Endodermal cell (in vitro differentiated cells): Measurements from ENCODE around the gene SLC30A2. TPM values are rescaled to one million over a fixed set of nuclear protein-coding genes. Genes with fewer than 3 reads are reported as not detected.

Source experiments
- DNase-seq: peaks from one replicate; pipeline ENCODE4 v3.0.0-alpha.2; 2017
- H3K27ac ChIP-seq: 2 replicates; pipeline ENCODE4 v1.5.1; 2013; ENCODE audit warnings: mild to moderate bottlenecking, low read depth, low read length, moderate library complexity
- H3K27me3 ChIP-seq: 2 replicates; pipeline ENCODE4 v1.6.1; 2013; ENCODE audit warnings: mild to moderate bottlenecking, low read length, moderate library complexity; ENCODE audit not compliant: insufficient read depth, control insufficient read depth, poor library complexity, severe bottlenecking
- H3K36me3 ChIP-seq: 2 replicates; pipeline ENCODE4 v1.7.0; 2013; ENCODE audit warnings: mild to moderate bottlenecking, low read length, moderate library complexity; ENCODE audit not compliant: control insufficient read depth, insufficient read depth
- H3K4me1 ChIP-seq: one replicate; pipeline ENCODE4 v1.7.0; 2013; ENCODE audit warnings: low read length; ENCODE audit not compliant: control insufficient read depth, insufficient read depth
- H3K4me3 ChIP-seq: 2 replicates; pipeline ENCODE4 v1.5.1; 2013; ENCODE audit warnings: mild to moderate bottlenecking, low read length, moderate library complexity
- H3K9ac ChIP-seq: 2 replicates; pipeline ENCODE4 v1.6.1; 2013; ENCODE audit warnings: mild to moderate bottlenecking, low read length, moderate library complexity; ENCODE audit not compliant: poor library complexity, severe bottlenecking; ENCODE audit errors: extremely low read depth
- H3K9me3 ChIP-seq: 2 replicates; pipeline ENCODE4 v1.6.1; 2013; ENCODE audit warnings: mild to moderate bottlenecking, low read length, moderate library complexity; ENCODE audit not compliant: control insufficient read depth
- H3K27ac Mint-ChIP-seq: 2 replicates; pipeline ENCODE4 v1.8.0; 2020; ENCODE audit warnings: mixed read lengths
- H3K27me3 Mint-ChIP-seq: 2 replicates; pipeline ENCODE4 v1.8.0; 2021; ENCODE audit warnings: mild to moderate bottlenecking, mixed read lengths; ENCODE audit not compliant: insufficient read depth
- H3K36me3 Mint-ChIP-seq: 2 replicates; pipeline ENCODE4 v1.8.0; 2020; ENCODE audit warnings: low read depth, mixed read lengths
- H3K4me1 Mint-ChIP-seq: 2 replicates; pipeline ENCODE4 v1.8.0; 2020; ENCODE audit warnings: mixed read lengths
- H3K4me3 Mint-ChIP-seq: 2 replicates; pipeline ENCODE4 v1.8.0; 2020; ENCODE audit warnings: mild to moderate bottlenecking, moderate library complexity, mixed read lengths
- H3K9me3 Mint-ChIP-seq: 2 replicates; pipeline ENCODE4 v1.8.0; 2020; ENCODE audit warnings: mild to moderate bottlenecking, mixed read lengths
- CTCF ChIP-seq: fragments of 200-600 bp; sonication (generic); conservative IDR thresholded peaks from 2 replicates; pipeline ENCODE4 v1.5.0; 2021; ENCODE audit warnings: antibody characterized with exemption, mild to moderate bottlenecking
- WGBS, 2 experiments: methylation state at CpG; one replicate each; pipeline versions ENCODE4 v1.1.5 to v1.1.7; 2013; ENCODE audit warnings: missing lambda C conversion rate in 2 of 2, mixed read lengths in 1 of 2; ENCODE audit not compliant: insufficient coverage in 1 of 2, insufficient read length in 1 of 2; 5-methylcytosine and 5-hydroxymethylcytosine counted together
- total RNA-seq, 2 donors: library from RNA; stranded (reverse); fragmentation: NEBNext Ultra II Directional in 1 of 2; extraction: Animal tissue kit (Norgen Biotek cat#: 25700) in 1 of 2; gene quantifications; 2 replicates in 1 of 2; 3 replicates in 1 of 2; pipeline ENCODE4 v1.2.1, GENCODE V29; 2021

SLC30A2 gene
- total RNA-seq, 2 donors from 2014 or later, result not detected

GRCh38 chr1:26079178-26079563, 33.3 kb upstream of the SLC30A2 start:
- H3K27ac Mint-ChIP-seq, result peak overlapping the region; percentile 88
- Histone ChIP-seq H3K9ac (no peak overlapping the region), H3K9me3 (no peaks in the 10 kb centered on the region), H3K4me1 (peaks cover 7% of the 10 kb centered on the region), H3K4me3 (no peak overlapping the region), H3K36me3 (no peaks in the 10 kb centered on the region), H3K27ac (no peak overlapping the region), H3K27me3 (no peaks in the 10 kb centered on the region)
- H3K4me3 Mint-ChIP-seq, result no peak overlapping the region
- TF ChIP-seq CTCF, result no peak
- H3K36me3 Mint-ChIP-seq, result no peaks in the 10 kb centered on the region
- H3K9me3 Mint-ChIP-seq, result no peaks in the 10 kb centered on the region
- 72 to 73% methylated on average over 3 to 7 of the region's 7 CpGs for WGBS, 2 experiments
- H3K27me3 Mint-ChIP-seq, result peaks cover under 1% of the 10 kb centered on the region
- peaks cover 28% of the 10 kb centered on the region for H3K4me1 Mint-ChIP-seq
- peak; percentile 61 for DNase-seq

GRCh38 chr1:26078286-26079177, 32.6 kb upstream of the SLC30A2 start:
- no peaks in the 10 kb centered on the region for H3K9me3 ChIP-seq
- Mint-ChIP-seq H3K27ac (peak overlapping the region; percentile 88), H3K36me3 (no peaks in the 10 kb centered on the region), H3K4me3 (no peak overlapping the region), H3K9me3 (no peaks in the 10 kb centered on the region), H3K27me3 (no peaks in the 10 kb centered on the region), H3K4me1 (peaks cover 28% of the 10 kb centered on the region)
- H3K27ac ChIP-seq, result no peak overlapping the region
- DNase-seq, result no peak
- no peaks in the 10 kb centered on the region for H3K27me3 ChIP-seq
- 94 to 96% methylated on average over 7 to 8 of the region's 8 CpGs for WGBS, 2 experiments
- H3K36me3 ChIP-seq, result no peaks in the 10 kb centered on the region
- H3K4me1 ChIP-seq, result peaks cover 7% of the 10 kb centered on the region
- no peak overlapping the region for H3K4me3 ChIP-seq
- H3K9ac ChIP-seq, result no peak overlapping the region
- no peak for TF ChIP-seq CTCF

DNA sequence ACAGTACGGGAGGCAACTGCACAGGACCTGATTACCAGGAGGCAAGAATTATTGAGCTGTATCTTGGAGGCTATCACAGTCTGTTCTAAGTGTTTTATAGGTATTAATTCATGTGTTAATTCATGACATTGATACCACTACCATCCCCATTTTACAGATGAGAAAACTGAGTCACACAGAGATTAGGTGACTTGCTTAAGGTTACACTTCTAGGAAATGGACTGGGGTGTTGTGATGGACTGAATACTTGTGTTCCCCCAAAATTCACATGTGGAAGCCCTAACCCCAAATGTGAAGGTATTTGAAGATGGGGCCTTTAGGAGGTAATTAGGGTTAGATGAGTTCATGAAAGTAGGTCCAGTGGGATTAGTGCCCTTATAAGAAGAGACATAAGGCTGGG, 31.6 kb upstream of the SLC30A2 start:
- no peaks in the 10 kb centered on the region for H3K9me3 Mint-ChIP-seq
- no peak for DNase-seq
- H3K4me1 ChIP-seq, result peaks cover 7% of the 10 kb centered on the region
- H3K36me3 ChIP-seq, result no peaks in the 10 kb centered on the region
- no peaks in the 10 kb centered on the region for H3K9me3 ChIP-seq
- no peak overlapping the region for H3K27ac ChIP-seq
- no peaks in the 10 kb centered on the region for H3K36me3 Mint-ChIP-seq
- 100% methylated on average over 1 of the region's 1 CpG; no CpG with 5 or more reads in 1 of the 2 experiments for WGBS, 2 experiments
- H3K4me3 Mint-ChIP-seq, result no peak overlapping the region
- no peak overlapping the region for H3K4me3 ChIP-seq
- H3K27ac Mint-ChIP-seq, result no peak overlapping the region
- H3K4me1 Mint-ChIP-seq, result peaks cover 28% of the 10 kb centered on the region
- H3K9ac ChIP-seq, result no peak overlapping the region
- TF ChIP-seq CTCF, result no peak
- no peaks in the 10 kb centered on the region for H3K27me3 Mint-ChIP-seq
- H3K27me3 ChIP-seq, result no peaks in the 10 kb centered on the region
